Tibial nerve (tissue), 4 donors: ENCODE results near the gene ZNF346. TPM values are rescaled to one million over a fixed set of nuclear protein-coding genes. Genes with fewer than 3 reads are reported as not detected.

Experiments
- DNase-seq, 2 donors: peaks; one replicate each; pipeline ENCODE4 v3.0.0-alpha.2; 2019; ENCODE audit warnings: low spot score in 2 of 2
- H3K27ac ChIP-seq, 4 donors: fragments of 200-600 bp; sonication (generic) in 3 of 4; one replicate each; pipeline ENCODE4 v1.5.1; 2017 to 2019; ENCODE audit warnings: mild to moderate bottlenecking in 1 of 4
- H3K27me3 ChIP-seq, 2 donors: fragments of 200-600 bp; sonication (generic) in 1 of 2; one replicate each; pipeline versions ENCODE4 v1.5.1 to v1.6.0; 2017 to 2019
- H3K36me3 ChIP-seq, 3 donors: fragments of 200-600 bp; sonication (generic); one replicate each; pipeline ENCODE4 v1.5.1; 2018 to 2019
- H3K4me1 ChIP-seq, 4 donors: fragments of 200-600 bp; sonication (generic) in 3 of 4; one replicate each; pipeline ENCODE4 v1.5.1; 2017 to 2019
- H3K4me3 ChIP-seq, 4 donors: fragments of 200-600 bp; sonication (generic) in 3 of 4; one replicate each; pipeline ENCODE4 v1.5.1; 2017 to 2019; ENCODE audit warnings: mild to moderate bottlenecking in 1 of 4, moderate library complexity in 1 of 4
- H3K9me3 ChIP-seq, 4 donors: fragments of 200-600 bp; sonication (generic) in 3 of 4; one replicate each; pipeline ENCODE4 v1.5.1; 2017 to 2019
- CTCF ChIP-seq, 5 experiments: fragments of 200-600 bp in 3 of 5; fragments of 450-650 bp in 2 of 5; sonication (generic) in 3 of 5; IDR thresholded peaks; one replicate each; pipeline ENCODE4 v1.5.1; 2016 to 2019; ENCODE audit warnings: antibody characterized with exemption in 5 of 5, mild to moderate bottlenecking in 3 of 5, moderate library complexity in 2 of 5
- EP300 ChIP-seq, 2 donors: sonication (generic); formaldehyde crosslinking; IDR thresholded peaks; one replicate each; pipeline ENCODE4 v1.6.1; 2017; ENCODE audit warnings: antibody characterized with exemption in 2 of 2, mild to moderate bottlenecking in 1 of 2
- POLR2A ChIP-seq, 2 donors: fragments of 450-650 bp; IDR thresholded peaks; one replicate each; pipeline ENCODE4 v1.6.1; 2017; ENCODE audit warnings: antibody characterized with exemption in 2 of 2, mild to moderate bottlenecking in 2 of 2, moderate library complexity in 2 of 2
- WGBS, 2 donors: methylation state at CpG; one replicate each; pipeline ENCODE4 v1.1.5; 2018; 5-methylcytosine and 5-hydroxymethylcytosine counted together
- total RNA-seq, 4 donors: library from RNA; depleted of rRNA; stranded (reverse); fragments of >200 nt; gene quantifications; one replicate each; pipeline ENCODE4 v1.1.0, GENCODE V29; 2016

The ZNF346 gene
- total RNA-seq, 4 donors from 2014 or later, result 17.6 to 24.9 (median 18.8) TPM

GRCh38 chr5:177123789-177124485 lies 101.4 kb downstream of the ZNF346 start:
- no peak overlapping the region for H3K27ac ChIP-seq
- H3K9me3 ChIP-seq, result no peaks in the 10 kb centered on the region
- no peak for TF ChIP-seq POLR2A (IDR thresholded peaks at IDR 0.05)
- TF ChIP-seq CTCF (IDR thresholded peaks at IDR 0.05), result no peak
- no peak for TF ChIP-seq EP300 (IDR thresholded peaks at IDR 0.05)
- H3K4me1 ChIP-seq, result peaks cover 0 to 3% (median 0%) of the 10 kb centered on the region in 4 donors
- H3K36me3 ChIP-seq, result no peaks in the 10 kb centered on the region
- WGBS, 2 donors, result 89 to 90% methylated on average over 15 of the region's 15 CpGs
- no peak for DNase-seq
- no peaks in the 10 kb centered on the region for H3K27me3 ChIP-seq
- no peak overlapping the region for H3K4me3 ChIP-seq

- WGBS, 2 donors, result 68 to 80% methylated on average over 4 of the region's 4 CpGs
- Histone ChIP-seq H3K4me3 (no peak overlapping the region), H3K27me3 (no peaks in the 10 kb centered on the region), H3K36me3 (no peaks in the 10 kb centered on the region), H3K4me1 (peaks cover 0 to 3% (median 0%) of the 10 kb centered on the region in 4 donors), H3K27ac (no peak overlapping the region), H3K9me3 (no peaks in the 10 kb centered on the region)
- TF ChIP-seq POLR2A (IDR thresholded peaks at IDR 0.05) (no peak), CTCF (IDR thresholded peaks at IDR 0.05) (no peak), EP300 (IDR thresholded peaks at IDR 0.05) (no peak)
- DNase-seq, result no peak
These were observed 102.0 kb downstream of the ZNF346 start for GRCh38 chr5:177124486-177124991.

GRCh38 chr5:177126771-177127170 lies 104.3 kb downstream of the ZNF346 start:
- H3K27me3 ChIP-seq, result no peaks in the 10 kb centered on the region
- TF ChIP-seq CTCF (IDR thresholded peaks at IDR 0.05), result no peak
- peaks cover 0 to 4% (median 0%) of the 10 kb centered on the region in 4 donors for H3K4me1 ChIP-seq
- H3K36me3 ChIP-seq, result no peaks in the 10 kb centered on the region
- H3K4me3 ChIP-seq, result no peak overlapping the region
- DNase-seq, result no peak
- WGBS, 2 donors, result 56 to 80% methylated on average over 1 of the region's 1 CpG
- no peak overlapping the region for H3K27ac ChIP-seq
- H3K9me3 ChIP-seq, result no peaks in the 10 kb centered on the region

GRCh38 chr5:177128551-177128981 lies 106.1 kb downstream of the ZNF346 start:
- Histone ChIP-seq H3K4me1 (peaks cover 0 to 17% (median 7%) of the 10 kb centered on the region in 4 donors), H3K4me3 (no peak overlapping the region), H3K27me3 (no peaks in the 10 kb centered on the region), H3K36me3 (no peaks in the 10 kb centered on the region), H3K9me3 (no peaks in the 10 kb centered on the region), H3K27ac (no peak overlapping the region)
- WGBS, 2 donors, result 79 to 90% methylated on average over 4 of the region's 4 CpGs
- TF ChIP-seq POLR2A (IDR thresholded peaks at IDR 0.05) (no peak), CTCF (IDR thresholded peaks at IDR 0.05) (no peak), EP300 (IDR thresholded peaks at IDR 0.05) (no peak)
- no peak for DNase-seq

- DNase-seq, result no peak
- H3K27ac ChIP-seq, result no peak overlapping the region
- H3K4me1 ChIP-seq, result peaks cover 3 to 26% (median 15%) of the 10 kb centered on the region in 4 donors
- no peaks in the 10 kb centered on the region for H3K27me3 ChIP-seq
- 72 to 78% methylated on average over 5 of the region's 5 CpGs for WGBS, 2 donors
- TF ChIP-seq EP300 (IDR thresholded peaks at IDR 0.05) (no peak), CTCF (IDR thresholded peaks at IDR 0.05) (no peak), POLR2A (IDR thresholded peaks at IDR 0.05) (no peak)
- peaks cover 0 to 3% (median 0%) of the 10 kb centered on the region in 3 donors for H3K36me3 ChIP-seq
- no peaks in the 10 kb centered on the region for H3K9me3 ChIP-seq
- no peak overlapping the region for H3K4me3 ChIP-seq
These were observed 107.9 kb downstream of the ZNF346 start for GRCh38 chr5:177130211-177131018.
